Hepatocyte (in vitro differentiated cells): ENCODE data around the gene BTG1.

Source experiments
- CTCF ChIP-seq: fragments of 200-600 bp; sonication (generic); IDR thresholded peaks from 2 replicates; pipeline ENCODE4 v1.5.1; 2016; ENCODE audit warnings: antibody characterized with exemption, mild to moderate bottlenecking; ENCODE audit not compliant: poor library complexity
- EZH2 ChIP-seq: fragments of 200-600 bp; sonication (generic); IDR thresholded peaks from 2 replicates; pipeline ENCODE4 v1.6.1; 2016; ENCODE audit warnings: antibody characterized with exemption, mild to moderate bottlenecking, borderline replicate concordance

GRCh38 chr12:92143258-92143657 is 2.4 kb downstream of the BTG1 start:
- TF ChIP-seq CTCF = no peak
- no peak for TF ChIP-seq EZH2
